ENCODE results near the gene TNFAIP8.

Gene TNFAIP8

GRCh38 chr5:119329666-119330065, 26.2 kb upstream of the TNFAIP8 start:
- no peak for DNase-seq

GRCh38 chr5:119330367-119331183, 25.2 kb upstream of the TNFAIP8 start:
- no peak for DNase-seq

GRCh38 chr5:119331566-119332095, 24.2 kb upstream of the TNFAIP8 start:
- DNase-seq = no peak

- no peak for DNase-seq
Measured at GRCh38 chr5:119332208-119332607, 23.6 kb upstream of the TNFAIP8 start.

- DNase-seq = no peak
Measured at GRCh38 chr5:119332978-119333401, 22.8 kb upstream of the TNFAIP8 start.

- DNase-seq = no peak
Measured at GRCh38 chr5:119333421-119333851, 22.4 kb upstream of the TNFAIP8 start.

- DNase-seq = no peak
Measured at GRCh38 chr5:119335261-119335677, 20.6 kb upstream of the TNFAIP8 start.

GRCh38 chr5:119336262-119336661, 19.6 kb upstream of the TNFAIP8 start:
- DNase-seq = no peak

- DNase-seq = no peak
Measured at GRCh38 chr5:119336845-119337580, 18.8 kb upstream of the TNFAIP8 start.

- no peak for DNase-seq
Measured at GRCh38 chr5:119338326-119338946, 17.4 kb upstream of the TNFAIP8 start.

- DNase-seq = no peak
Measured at GRCh38 chr5:119339344-119339743, 16.5 kb upstream of the TNFAIP8 start.

- no peak for DNase-seq
Measured at GRCh38 chr5:119339965-119340364, 15.9 kb upstream of the TNFAIP8 start.

- no peak for DNase-seq
Measured at GRCh38 chr5:119340597-119341218, 15.1 kb upstream of the TNFAIP8 start.

- no peak for DNase-seq
Measured at GRCh38 chr5:119341452-119342349, 14.1 kb upstream of the TNFAIP8 start.

GRCh38 chr5:119342406-119342805, 13.4 kb upstream of the TNFAIP8 start:
- no peak for DNase-seq

GRCh38 chr5:119343052-119343451, 12.8 kb upstream of the TNFAIP8 start:
- DNase-seq = no peak

- DNase-seq = no peak
Measured at GRCh38 chr5:119343766-119344165, 12.1 kb upstream of the TNFAIP8 start.

- no peak for DNase-seq
Measured at GRCh38 chr5:119344231-119344630, 11.6 kb upstream of the TNFAIP8 start.

- DNase-seq = no peak
Measured at GRCh38 chr5:119345861-119346260, 10.0 kb upstream of the TNFAIP8 start.

- DNase-seq = no peak
Measured at GRCh38 chr5:119346394-119346793, 9.4 kb upstream of the TNFAIP8 start.

- no peak for DNase-seq
Measured at GRCh38 chr5:119347574-119347973, 8.2 kb upstream of the TNFAIP8 start.

- DNase-seq = no peak
Measured at GRCh38 chr5:119347991-119348390, 7.8 kb upstream of the TNFAIP8 start.

All from NCI-H524 treated with DMSO at 0.1 percent for 48 hours (cell line).